AG04450 (cell line): ENCODE results near the gene TAS2R9. TPM values are rescaled to one million over a fixed set of nuclear protein-coding genes. Genes with fewer than 3 reads are reported as not detected.

ENCODE experiments used
- CTCF ChIA-PET: fragments of 300-600, 350-600 bp; formaldehyde crosslinking; extraction: SDS; loops from one replicate; lab custom pipeline; 2022; ENCODE audit warnings: antibody characterized with exemption, inconsistent platforms; lab: Charles Lee
- POLR2A ChIA-PET: fragments of 350-600 bp; formaldehyde crosslinking; extraction: SDS; loops from one replicate; lab custom pipeline; 2021; ENCODE audit warnings: antibody characterized with exemption, inconsistent platforms; lab: Yijun Ruan, JAX
- DNase-seq: peaks from one replicate; pipeline ENCODE4 v3.0.0-alpha.2; 2011; ENCODE audit warnings: low read depth, low spot score
- H3K27ac ChIP-seq: one replicate; pipeline ENCODE4 v1.5.1; 2012; ENCODE audit warnings: low read depth, low read length, control low read depth
- H3K27me3 ChIP-seq: one replicate; pipeline ENCODE4 v1.6.0; 2012; ENCODE audit warnings: low read length; ENCODE audit not compliant: control insufficient read depth, insufficient read depth
- H3K4me3 ChIP-seq: 2 replicates; pipeline ENCODE4 v1.5.1; 2011; ENCODE audit warnings: mild to moderate bottlenecking, low read depth, low read length, control low read depth
- H3K9me3 ChIP-seq: 2 replicates; pipeline ENCODE4 v1.5.1; 2012; ENCODE audit warnings: low read length; ENCODE audit not compliant: control insufficient read depth, insufficient read depth
- polyA plus RNA-seq: library from polyadenylated mRNA; depleted of rRNA; stranded (reverse); fragments of >200 nt; gene quantifications from 2 replicates; pipeline ENCODE4 v1.2.3, GENCODE V29; 2011
- TF ChIP-seq, protein P1 (sequence below): IDR thresholded peaks from 2 replicates; pipeline ENCODE4 v1.5.1; 2011; ENCODE audit warnings: low read depth, low read length, control low read depth, inconsistent platforms

Gene TAS2R9
- polyA plus RNA-seq, 1 experiment = not detected

DNA sequence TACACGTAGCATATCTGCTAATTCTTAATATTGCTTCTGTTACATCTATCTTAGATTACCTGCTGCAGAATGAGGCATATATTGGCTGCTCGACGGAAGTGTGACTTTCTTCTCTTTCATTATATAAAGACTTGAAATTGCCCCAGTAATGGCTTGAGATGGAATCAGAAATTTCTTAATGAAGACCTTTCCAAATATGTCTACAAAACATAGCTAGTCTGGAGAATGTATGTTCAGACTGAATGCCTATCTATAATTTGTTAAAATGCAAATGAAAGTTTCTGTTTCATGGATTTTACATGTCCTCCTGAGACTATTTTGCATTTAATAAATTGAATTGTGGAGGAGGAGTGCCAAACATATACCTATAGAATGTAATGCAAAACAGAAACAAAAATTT, 16.3 kb upstream of the TAS2R9 start, which contains the start of gene TAS2R10:
TSS of gene TAS2R10 (minus strand) at position 101 of the 400 bp plus-strand sequence. CDS start at position 12, 89 bp downstream.
- Histone ChIP-seq H3K27me3 (no peaks in the 10 kb centered on the region), H3K4me3 (no peak within 1 kb of the TSS), H3K9me3 (no peaks in the 10 kb centered on the region), H3K27ac (no peak within 1 kb of the TSS)
- POLR2A ChIA-PET = no interaction called here
- TF ChIP-seq, protein P1, sequence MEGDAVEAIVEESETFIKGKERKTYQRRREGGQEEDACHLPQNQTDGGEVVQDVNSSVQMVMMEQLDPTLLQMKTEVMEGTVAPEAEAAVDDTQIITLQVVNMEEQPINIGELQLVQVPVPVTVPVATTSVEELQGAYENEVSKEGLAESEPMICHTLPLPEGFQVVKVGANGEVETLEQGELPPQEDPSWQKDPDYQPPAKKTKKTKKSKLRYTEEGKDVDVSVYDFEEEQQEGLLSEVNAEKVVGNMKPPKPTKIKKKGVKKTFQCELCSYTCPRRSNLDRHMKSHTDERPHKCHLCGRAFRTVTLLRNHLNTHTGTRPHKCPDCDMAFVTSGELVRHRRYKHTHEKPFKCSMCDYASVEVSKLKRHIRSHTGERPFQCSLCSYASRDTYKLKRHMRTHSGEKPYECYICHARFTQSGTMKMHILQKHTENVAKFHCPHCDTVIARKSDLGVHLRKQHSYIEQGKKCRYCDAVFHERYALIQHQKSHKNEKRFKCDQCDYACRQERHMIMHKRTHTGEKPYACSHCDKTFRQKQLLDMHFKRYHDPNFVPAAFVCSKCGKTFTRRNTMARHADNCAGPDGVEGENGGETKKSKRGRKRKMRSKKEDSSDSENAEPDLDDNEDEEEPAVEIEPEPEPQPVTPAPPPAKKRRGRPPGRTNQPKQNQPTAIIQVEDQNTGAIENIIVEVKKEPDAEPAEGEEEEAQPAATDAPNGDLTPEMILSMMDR = no peak
- no peak for DNase-seq
- CTCF ChIA-PET = no interaction called here

GRCh38 chr12:10824957-10825356, 15.0 kb upstream of the TAS2R9 start:
- Histone ChIP-seq H3K9me3 (no peaks in the 10 kb centered on the region), H3K4me3 (no peak overlapping the region), H3K27ac (no peak overlapping the region), H3K27me3 (no peaks in the 10 kb centered on the region)
- TF ChIP-seq, protein P1 = no peak
- DNase-seq = no peak
- ChIA-PET CTCF (no interaction called here), POLR2A (no interaction called here)

DNA sequence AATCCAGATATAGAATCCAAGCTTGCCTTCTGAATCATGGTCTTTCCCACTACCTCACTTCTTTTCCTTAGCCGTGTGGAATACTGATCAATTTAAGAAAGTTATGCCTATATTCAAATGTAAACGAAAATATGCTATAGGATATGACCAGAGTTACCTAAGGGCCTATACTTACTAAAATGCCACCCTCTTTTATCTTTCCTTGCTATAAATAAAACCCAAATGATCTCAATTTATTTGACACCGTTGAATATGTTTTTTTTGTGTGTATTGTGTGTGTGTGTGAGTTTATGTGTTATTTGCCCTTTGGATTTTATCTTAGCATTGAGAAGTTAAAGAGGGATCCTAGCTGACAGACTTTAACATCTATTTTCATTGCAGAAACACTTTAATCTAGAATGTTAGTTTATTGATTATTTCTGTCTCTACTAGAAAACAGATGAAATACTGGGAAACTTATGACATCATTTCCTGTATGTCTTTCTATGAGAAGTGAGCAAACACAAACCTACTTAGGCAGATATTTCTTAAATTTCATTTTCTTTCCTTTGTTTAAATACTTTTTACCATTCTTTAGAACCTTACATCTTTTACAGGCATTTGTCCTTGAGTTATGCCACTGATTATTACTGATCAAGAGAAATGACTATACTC, 2.0 kb upstream of the TAS2R9 start:
- no peak overlapping the region for H3K4me3 ChIP-seq

GRCh38 chr12:10807186-10807585, 2.8 kb downstream of the TAS2R9 start, which contains the start of gene TAS2R8:
Gene TAS2R8 (minus strand): TSS chr12:10807286. CDS start chr12:10806980, 306 bp downstream.
- CTCF ChIA-PET = no interaction called here
- DNase-seq = no peak
- TF ChIP-seq, protein P1 = no peak
- Histone ChIP-seq H3K27me3 (no peaks in the 10 kb centered on the region), H3K4me3 (no peak within 1 kb of the TSS), H3K9me3 (no peaks in the 10 kb centered on the region), H3K27ac (no peak within 1 kb of the TSS)
- POLR2A ChIA-PET = no interaction called here

More for the DNA sequence above, 2.0 kb upstream of the TAS2R9 start:
- ChIA-PET POLR2A (no interaction called here), CTCF (no interaction called here)
- Histone ChIP-seq H3K27ac (no peak overlapping the region), H3K9me3 (no peaks in the 10 kb centered on the region), H3K27me3 (no peaks in the 10 kb centered on the region)
- DNase-seq = no peak
- TF ChIP-seq, protein P1 = no peak

DNA sequence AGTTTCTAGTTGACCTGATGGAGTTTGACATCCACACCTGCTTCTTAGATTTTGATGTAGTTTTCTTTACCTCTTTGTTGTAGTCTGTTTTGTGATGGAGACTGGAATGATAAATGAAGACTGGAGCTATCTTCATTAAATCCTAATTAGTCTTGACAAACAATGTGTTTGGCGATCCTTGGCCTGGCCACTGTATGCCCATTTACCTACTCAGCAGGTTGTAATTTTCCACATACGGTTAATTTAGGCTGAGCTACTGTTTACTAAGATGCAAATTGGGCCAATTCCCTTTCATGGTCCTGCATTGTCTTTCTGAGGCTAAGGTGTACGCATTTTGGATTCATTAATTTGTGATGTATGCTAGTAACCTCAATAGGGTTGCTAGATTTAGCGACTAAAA, 7.4 kb downstream of the TAS2R9 start, which contains the start of gene TAS2R7:
TSS of gene TAS2R7 (minus strand) at position 41 of the 400 bp plus-strand sequence. CDS start 57 bp downstream, outside the sequence.
- Histone ChIP-seq H3K27ac (no peak within 1 kb of the TSS), H3K27me3 (no peaks in the 10 kb centered on the region), H3K4me3 (no peak within 1 kb of the TSS), H3K9me3 (no peaks in the 10 kb centered on the region)
- CTCF ChIA-PET = no interaction called here
- no peak for DNase-seq
- TF ChIP-seq, protein P1 = no peak
- POLR2A ChIA-PET = no interaction called here
